ENCODE measurements around the gene FOXP1.

DNA sequence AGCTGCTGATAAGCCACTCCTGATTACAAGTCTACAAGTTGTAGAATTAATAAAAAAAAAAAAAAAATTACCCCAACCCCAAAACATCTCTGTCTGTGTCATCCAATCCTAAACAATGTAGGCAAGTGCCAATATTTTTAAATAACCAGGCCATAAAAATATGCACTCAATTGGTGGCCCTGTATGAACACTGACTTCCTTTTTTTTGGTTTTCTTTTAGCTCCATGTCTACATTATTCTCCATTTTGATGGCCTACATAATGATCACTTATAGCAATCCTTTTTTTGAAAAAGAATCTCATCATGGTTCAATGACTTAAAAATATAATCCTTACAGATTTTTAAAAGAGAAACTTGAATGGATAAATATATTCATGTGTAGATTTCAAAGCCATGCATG is 72.1 kb downstream of the FOXP1 start:
- TF ChIP-seq MYC (IDR thresholded peaks at IDR 0.05; ENCODE audit: low read depth, low read length) (no peak), MYC (CRISPR knock-in tag; IDR thresholded peaks at IDR 0.05; ENCODE audit: borderline replicate concordance, low read depth) (no peak), SREBF2 (CRISPR knock-in tag; IDR thresholded peaks at IDR 0.05) (no peak), MAZ (CRISPR knock-in tag; conservative IDR thresholded peaks at IDR 0.05 in 1 of 2, IDR thresholded peaks at IDR 0.05 in 1 of 2) (no peak), KLF1 (tag; IDR thresholded peaks at IDR 0.05) (no peak), RB1 (IDR thresholded peaks at IDR 0.05; ENCODE audit: low read depth) (no peak), RCOR1 (IDR thresholded peaks at IDR 0.05; ENCODE audit: borderline replicate concordance in 1 of 2, low read depth in 2 of 2, low read length in 2 of 2) (no peak), ZKSCAN8 (CRISPR knock-in tag; IDR thresholded peaks at IDR 0.05) (no peak), SRF (CRISPR knock-in tag; IDR thresholded peaks at IDR 0.05) (no peak), ZNF311 (CRISPR knock-in tag; IDR thresholded peaks at IDR 0.05) (no peak), CEBPB (tag; IDR thresholded peaks at IDR 0.05) (no peak)
- TF ChIP-seq, protein P1, sequence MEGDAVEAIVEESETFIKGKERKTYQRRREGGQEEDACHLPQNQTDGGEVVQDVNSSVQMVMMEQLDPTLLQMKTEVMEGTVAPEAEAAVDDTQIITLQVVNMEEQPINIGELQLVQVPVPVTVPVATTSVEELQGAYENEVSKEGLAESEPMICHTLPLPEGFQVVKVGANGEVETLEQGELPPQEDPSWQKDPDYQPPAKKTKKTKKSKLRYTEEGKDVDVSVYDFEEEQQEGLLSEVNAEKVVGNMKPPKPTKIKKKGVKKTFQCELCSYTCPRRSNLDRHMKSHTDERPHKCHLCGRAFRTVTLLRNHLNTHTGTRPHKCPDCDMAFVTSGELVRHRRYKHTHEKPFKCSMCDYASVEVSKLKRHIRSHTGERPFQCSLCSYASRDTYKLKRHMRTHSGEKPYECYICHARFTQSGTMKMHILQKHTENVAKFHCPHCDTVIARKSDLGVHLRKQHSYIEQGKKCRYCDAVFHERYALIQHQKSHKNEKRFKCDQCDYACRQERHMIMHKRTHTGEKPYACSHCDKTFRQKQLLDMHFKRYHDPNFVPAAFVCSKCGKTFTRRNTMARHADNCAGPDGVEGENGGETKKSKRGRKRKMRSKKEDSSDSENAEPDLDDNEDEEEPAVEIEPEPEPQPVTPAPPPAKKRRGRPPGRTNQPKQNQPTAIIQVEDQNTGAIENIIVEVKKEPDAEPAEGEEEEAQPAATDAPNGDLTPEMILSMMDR (IDR thresholded peaks at IDR 0.05 in 2 of 3, conservative IDR thresholded peaks at IDR 0.05 in 1 of 3; ENCODE audit: insufficient read depth in 2 of 3, low read depth in 1 of 3, low read length in 3 of 3): no peak
- TF ChIP-seq, protein P2, sequence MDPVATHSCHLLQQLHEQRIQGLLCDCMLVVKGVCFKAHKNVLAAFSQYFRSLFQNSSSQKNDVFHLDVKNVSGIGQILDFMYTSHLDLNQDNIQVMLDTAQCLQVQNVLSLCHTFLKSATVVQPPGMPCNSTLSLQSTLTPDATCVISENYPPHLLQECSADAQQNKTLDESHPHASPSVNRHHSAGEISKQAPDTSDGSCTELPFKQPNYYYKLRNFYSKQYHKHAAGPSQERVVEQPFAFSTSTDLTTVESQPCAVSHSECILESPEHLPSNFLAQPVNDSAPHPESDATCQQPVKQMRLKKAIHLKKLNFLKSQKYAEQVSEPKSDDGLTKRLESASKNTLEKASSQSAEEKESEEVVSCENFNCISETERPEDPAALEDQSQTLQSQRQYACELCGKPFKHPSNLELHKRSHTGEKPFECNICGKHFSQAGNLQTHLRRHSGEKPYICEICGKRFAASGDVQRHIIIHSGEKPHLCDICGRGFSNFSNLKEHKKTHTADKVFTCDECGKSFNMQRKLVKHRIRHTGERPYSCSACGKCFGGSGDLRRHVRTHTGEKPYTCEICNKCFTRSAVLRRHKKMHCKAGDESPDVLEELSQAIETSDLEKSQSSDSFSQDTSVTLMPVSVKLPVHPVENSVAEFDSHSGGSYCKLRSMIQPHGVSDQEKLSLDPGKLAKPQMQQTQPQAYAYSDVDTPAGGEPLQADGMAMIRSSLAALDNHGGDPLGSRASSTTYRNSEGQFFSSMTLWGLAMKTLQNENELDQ (CRISPR knock-in tag; IDR thresholded peaks at IDR 0.05; ENCODE audit: borderline replicate concordance): no peak
- TF ChIP-seq, protein P3, sequence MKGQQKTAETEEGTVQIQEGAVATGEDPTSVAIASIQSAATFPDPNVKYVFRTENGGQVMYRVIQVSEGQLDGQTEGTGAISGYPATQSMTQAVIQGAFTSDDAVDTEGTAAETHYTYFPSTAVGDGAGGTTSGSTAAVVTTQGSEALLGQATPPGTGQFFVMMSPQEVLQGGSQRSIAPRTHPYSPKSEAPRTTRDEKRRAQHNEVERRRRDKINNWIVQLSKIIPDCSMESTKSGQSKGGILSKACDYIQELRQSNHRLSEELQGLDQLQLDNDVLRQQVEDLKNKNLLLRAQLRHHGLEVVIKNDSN (CRISPR knock-in tag; IDR thresholded peaks at IDR 0.05): no peak
- TF ChIP-seq, protein P4, sequence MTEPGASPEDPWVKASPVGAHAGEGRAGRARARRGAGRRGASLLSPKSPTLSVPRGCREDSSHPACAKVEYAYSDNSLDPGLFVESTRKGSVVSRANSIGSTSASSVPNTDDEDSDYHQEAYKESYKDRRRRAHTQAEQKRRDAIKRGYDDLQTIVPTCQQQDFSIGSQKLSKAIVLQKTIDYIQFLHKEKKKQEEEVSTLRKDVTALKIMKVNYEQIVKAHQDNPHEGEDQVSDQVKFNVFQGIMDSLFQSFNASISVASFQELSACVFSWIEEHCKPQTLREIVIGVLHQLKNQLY (CRISPR knock-in tag; conservative IDR thresholded peaks at IDR 0.05): no peak
